Fibroblast of skin of left quadriceps (primary cell): Measurements from ENCODE around the gene TNS3.
"Not testable (repeated sequence)": the region's sequence is repeated elsewhere in the genome, so short reads cannot be mapped to it uniquely, and the experiment has no call there.

Source experiments
- DNase-seq, 2 experiments: peaks; one replicate each; pipeline ENCODE4 v3.0.0-alpha.2; 2013; ENCODE audit warnings: low read depth in 2 of 2

Gene TNS3

DNA sequence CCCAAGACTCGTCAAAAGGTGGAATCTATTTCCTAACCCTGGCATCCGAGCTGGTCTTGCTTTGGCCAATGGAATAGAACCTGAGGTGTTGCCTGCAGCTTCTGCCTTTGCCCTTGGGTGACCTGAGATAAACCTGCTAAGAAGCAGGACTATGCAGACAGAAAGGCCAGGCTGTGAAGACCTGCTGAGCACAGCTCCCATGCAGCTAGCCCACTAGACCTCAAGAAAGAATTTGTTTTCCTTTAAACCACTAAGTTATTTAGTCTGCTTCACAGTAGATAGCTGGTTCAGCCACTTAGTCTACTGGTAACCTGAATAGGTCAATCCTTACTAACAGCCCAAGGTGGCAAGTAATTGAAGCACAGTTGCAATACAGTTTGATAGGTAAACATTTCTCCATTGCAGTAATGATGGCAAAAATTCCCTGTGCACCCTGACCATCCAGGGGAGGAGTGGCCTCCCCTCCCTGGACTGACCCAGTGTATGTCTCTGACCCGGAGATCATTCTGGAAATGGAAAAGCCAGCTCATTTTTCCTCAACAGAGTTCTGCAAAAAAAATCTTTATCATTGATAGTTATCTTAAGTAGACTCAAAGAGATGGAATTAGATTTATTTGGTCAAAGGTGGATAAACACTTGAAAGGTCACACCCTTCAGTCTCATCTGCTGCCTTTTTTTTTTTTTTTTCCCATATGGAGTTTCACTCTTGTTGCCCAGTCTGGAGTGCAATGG is 20.0 kb downstream of the TNS3 start:
- DNase-seq, result no peak

DNA sequence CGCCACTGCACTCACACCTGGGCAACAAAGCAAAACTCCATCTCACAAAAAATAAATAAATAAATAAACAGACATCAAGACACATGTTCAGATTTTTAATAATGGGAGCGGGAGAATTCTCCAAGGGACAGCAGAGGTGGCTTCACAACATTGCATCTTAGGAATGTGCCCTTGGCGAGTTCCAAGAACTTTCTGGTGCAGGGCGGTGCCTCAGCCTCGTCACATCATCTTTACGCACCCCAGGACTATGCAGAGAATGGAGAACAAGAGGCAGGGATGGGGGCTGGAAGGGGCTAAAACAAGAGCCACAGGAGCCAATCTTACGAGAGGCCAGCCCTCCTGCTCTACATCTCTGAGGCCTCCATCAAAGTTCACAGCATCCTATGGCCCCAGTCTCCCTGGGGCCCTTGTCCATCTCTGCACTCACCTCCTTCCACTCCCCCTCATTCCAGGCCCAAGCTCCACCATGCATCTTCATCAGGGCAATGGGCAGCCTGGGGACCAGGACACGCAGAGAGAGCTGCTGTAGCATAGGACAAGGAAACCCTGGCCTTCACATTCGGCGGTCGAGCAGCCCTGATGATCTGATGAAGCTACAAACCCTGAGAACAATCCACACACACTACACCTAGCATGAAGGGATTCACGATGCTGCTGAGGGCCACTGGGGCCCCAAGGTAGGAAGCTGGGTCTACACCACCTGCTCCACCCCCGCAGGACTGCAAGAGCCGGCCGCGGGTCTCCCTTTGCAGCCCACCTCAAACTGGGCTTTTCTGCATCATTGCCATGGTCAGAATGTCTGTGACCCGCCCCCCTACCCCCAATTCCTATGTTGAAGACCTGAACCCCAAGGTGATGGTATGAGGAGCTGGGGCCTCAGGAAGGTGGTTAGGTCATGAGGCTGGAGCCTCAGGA is 22.3 kb downstream of the TNS3 start:
- DNase-seq, result no peak

DNA sequence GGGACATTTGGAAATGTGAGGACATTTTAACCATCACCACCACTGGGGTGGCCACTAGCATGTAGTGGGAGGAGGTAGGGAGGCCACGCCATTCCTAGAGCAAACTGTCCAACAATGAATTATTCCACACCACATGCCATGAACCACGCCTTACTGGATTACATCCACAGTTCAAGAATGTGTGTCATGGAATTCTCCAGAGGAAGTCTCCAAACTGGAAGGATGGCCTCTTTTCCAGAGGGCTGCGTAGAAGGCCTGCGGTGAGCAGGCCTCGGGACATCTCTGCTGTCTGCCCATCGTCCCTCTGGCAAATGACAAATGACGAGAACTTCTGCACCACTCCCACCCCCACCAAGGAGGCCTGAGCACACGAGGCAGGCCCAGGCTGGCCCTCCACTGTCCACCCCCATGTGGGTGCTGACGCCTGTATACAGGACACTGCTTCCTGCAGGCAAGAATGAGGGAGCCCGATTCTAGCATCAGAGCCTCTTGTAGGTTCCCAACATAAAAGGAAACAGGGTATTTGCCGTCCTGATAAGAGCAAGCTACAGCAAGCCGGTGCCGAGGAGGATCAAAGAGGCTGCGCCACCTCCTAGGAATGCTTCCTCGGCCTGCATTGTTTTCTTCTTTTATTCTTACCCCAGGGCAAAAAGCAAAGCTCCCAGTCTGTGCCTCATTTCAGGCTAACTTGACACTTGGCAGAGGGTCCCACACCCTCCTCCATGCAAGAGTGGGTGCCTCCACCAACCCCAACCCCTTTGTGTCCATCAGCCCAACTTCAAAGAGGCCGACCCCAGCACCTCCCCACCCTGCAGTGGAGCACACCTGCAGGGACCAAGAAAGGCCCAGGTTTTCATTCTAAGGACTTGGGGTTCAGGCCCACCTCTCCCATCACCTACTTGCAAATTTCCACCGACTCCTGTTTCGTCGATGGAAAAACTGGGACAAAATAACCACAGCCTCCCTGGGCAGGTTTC is 23.9 kb downstream of the TNS3 start:
- no peak for DNase-seq

- DNase-seq, result no peak
These were observed 24.6 kb downstream of the TNS3 start for GRCh38 chr7:47557317-47557693.

DNA sequence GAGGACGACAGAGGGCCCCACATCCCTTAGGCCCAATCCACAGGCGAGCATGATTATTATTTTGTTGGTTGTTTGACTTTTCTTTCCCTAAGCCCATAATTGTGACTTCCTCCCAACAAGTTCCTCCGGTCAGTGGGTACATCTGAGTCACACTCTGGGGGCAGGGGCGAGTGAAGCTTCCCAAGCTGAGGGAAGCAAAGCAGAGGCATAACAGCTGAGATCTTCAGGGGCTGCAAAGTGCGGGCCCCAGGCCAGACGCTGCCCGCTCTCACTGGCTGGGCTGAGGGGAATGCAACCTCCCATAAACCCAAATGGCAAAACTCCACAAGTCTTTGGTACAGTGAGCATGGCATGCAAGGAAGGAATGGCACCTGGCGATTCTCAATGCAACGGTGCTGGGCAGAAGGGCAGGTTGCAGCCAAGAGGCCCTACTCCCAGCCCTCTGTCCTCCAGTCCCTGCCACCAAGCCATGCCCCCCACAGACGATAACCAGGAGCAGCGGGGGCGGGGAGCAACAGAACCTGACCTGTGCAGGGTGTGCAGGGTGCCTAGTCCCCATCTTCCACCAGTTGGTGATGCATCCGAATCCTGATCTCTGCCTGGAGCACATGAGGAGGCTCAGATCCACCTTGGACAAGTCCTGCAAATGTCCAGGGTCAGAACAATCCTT is 25.3 kb downstream of the TNS3 start:
- DNase-seq, result no peak

GRCh38 chr7:47553309-47553708 is 28.6 kb downstream of the TNS3 start:
- DNase-seq, result no peak

- DNase-seq, result no peak
These were observed 29.3 kb downstream of the TNS3 start for GRCh38 chr7:47552621-47553020.

DNA sequence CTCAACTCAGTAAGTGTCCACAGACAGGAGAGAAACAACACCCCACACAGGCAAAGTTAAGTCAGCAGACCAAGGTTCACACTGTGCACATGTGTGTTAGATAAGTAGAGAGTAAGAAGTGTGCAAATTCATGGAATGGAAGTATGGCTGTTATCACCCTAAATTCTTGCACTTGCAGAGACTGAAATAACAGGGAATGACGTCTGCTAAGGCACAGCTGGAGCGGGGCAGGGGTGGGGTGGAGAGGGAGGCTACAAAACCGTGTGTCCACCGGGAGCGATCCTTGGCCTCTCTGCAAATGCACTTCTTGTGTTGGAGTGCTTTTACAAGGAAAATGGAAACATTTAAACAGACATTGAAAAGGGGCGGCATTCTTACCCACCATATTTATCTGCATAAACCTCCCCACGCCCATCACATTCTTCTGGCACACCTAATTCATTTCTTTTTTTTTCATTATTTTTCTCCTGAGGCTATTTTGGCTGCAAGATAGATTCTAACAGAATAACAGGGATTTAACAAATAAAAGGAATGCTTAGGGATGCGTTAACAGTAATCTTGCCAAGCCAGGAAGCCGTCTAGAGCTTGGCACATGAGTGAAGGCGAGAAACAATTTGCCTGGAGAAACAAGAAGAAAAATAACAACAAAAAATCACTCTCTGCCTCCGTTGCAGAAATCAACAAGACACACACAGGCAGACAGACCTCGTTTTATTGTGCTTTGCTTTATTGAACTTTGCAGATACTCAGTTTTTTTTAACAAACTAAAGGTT is 30.1 kb downstream of the TNS3 start:
- no peak for DNase-seq

GRCh38 chr7:47550788-47551470 is 31.0 kb downstream of the TNS3 start:
- no peak for DNase-seq

DNA sequence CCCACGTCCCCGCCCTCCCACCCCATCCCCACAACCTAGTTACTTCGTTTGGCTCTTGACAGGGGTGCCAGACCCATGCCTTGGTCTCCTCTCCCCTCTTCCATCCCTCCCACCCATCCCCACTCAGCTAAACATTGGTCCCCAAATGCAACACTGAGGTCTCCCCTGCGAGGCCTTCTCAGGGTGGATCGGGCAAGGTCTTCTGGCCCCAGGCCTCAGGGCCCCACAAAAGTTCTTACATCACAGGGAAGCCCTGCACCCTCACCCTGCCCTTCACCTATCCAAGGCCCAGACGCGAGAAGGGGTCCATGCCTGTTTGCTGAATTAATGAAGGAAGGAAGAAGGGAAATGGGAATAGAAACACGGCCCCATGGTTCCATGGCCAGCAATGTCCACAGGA is 32.0 kb downstream of the TNS3 start:
- no peak for DNase-seq

GRCh38 chr7:47549397-47549796 is 32.5 kb downstream of the TNS3 start:
- no peak for DNase-seq

DNA sequence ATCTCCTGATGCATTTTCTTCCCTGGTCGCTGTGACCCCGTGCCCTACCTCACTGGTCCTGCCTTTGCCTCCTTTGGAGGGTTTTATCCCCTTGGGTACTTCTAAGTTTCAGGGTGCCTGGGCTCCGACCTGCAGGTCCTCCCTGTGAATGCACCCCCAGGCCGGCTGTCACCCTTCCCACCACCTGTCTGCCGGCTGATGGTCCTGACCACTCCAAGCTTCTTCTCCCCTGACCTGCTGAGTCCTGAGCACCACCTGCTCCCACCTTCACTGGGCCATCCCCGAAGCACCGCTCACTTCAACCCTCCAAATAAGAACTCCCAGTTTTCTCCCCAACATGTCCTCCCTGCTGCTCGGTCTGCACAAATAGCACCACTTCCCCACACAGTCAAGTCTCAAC is 33.4 kb downstream of the TNS3 start:
- DNase-seq, result no peak

- no peak for DNase-seq
These were observed 35.0 kb downstream of the TNS3 start for GRCh38 chr7:47546733-47547494.

GRCh38 chr7:47546171-47546570 is 35.7 kb downstream of the TNS3 start:
- DNase-seq, result no peak

DNA sequence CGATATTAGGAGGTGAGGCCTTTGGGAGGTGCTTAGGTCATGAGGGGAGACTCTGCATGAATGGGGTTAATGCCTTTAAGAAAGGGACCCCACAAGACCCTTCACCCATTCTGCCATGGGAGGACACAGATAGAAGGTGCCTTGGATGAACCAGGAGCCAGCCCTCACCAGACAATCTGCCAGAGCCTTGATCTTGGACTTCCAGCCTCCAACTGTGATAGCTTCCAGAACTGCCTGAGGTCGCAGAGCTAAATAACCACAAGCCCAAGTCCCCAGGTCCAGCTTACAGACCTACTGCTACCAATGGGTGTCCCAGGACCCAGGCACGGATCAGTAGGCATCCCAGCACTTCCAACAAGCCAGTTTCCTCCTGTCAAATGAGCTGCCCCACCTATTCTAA is 37.5 kb downstream of the TNS3 start:
- DNase-seq, result no peak

- DNase-seq, result no peak
These were observed 38.2 kb downstream of the TNS3 start for GRCh38 chr7:47543714-47544113.

DNA sequence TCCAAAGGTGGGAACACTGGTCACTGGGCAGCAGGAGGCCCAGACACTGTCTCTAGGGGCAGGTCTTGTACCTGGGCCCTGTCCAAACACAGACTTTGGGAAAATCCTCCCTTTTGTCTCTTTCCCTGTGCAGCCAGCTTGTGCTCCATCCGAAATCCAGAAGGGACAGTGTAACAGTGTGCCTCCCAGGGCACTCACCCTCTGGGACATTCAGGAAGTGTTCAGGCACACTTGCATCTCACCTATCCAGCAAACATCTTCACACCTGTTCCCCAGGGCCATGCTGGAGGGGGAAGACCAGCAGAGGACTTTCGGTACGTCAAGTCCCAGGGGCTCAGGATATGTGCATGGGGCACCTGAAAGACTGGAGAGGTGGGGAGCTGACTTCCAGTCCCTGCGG is 38.9 kb downstream of the TNS3 start:
- no peak for DNase-seq

DNA sequence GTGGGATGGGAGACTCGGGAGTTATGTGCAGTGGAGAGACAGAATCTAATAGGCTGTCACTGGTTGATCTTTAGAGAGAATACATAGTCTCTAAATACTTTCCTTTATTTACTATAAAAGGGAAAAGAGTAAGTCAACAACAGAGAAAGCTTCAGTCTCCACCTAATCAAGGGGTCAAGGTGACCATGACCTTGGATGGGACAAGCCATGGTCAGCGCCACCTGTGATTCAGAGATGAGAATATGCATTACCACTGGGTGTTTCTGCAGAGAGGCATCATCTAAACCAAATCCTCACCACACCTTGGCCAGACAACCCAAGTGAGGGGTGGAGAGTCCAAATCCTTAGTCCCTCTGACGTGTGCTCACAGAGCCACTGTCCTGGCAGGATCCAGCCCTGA is 39.9 kb downstream of the TNS3 start:
- no peak for DNase-seq

DNA sequence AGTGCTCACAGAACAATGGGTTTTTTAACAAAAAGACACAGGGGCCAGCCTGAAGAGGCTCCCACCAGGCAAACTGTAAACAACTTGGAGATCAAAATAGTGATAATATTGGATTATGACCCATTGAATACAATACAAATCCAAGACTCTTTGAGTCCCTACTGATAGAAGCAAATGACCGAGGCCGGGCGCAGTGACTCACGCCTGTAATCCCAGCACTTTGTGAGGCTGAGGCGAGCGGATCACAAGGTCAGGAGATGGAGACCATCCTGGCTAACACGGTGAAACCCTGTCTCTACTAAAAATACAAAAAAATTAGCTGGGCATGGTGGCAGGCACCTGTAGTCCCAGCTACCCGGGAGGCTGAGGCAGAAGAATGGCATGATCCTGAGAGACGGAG is 40.4 kb downstream of the TNS3 start:
- DNase-seq, result not testable (repeated sequence)
